Activated CD8-positive, alpha-beta T cell treated with anti-CD3 and anti-CD28 coated beads, Interleukin-2, amount 10 ng/mL, durations not matched to agents 7 days and 5 days (primary cell): ENCODE data around the gene PDE4B. TPM values are rescaled to one million over a fixed set of nuclear protein-coding genes. Genes with fewer than 3 reads are reported as not detected.
"Not testable (repeated sequence)": the region's sequence is repeated elsewhere in the genome, so short reads cannot be mapped to it uniquely, and the experiment has no call there.

Experiments used
- ATAC-seq: fragments of 150-1000 bp; cut with Tn5 transposase; one replicate; pipeline ENCODE4 v1.10.0; 2021; ENCODE audit warnings: moderate library complexity
- CTCF ChIA-PET: fragments of 350-600 bp; sonication (Branson Sonifier 250); formaldehyde crosslinking; loops from one replicate; lab custom pipeline; 2021; ENCODE audit warnings: antibody characterized with exemption; lab: Charles Lee
- POLR2A ChIA-PET: fragments of 350-600 bp; sonication (Branson Sonifier 250); formaldehyde crosslinking; loops from one replicate; lab custom pipeline; 2021; ENCODE audit warnings: antibody characterized with exemption; lab: Charles Lee
- DNase-seq: peaks from one replicate; pipeline ENCODE4 v3.0.0-alpha.2; 2020
- H3K27ac Mint-ChIP-seq: one replicate; pipeline ENCODE4 v1.8.0; 2021; ENCODE audit warnings: mild to moderate bottlenecking, mixed read lengths
- H3K27me3 Mint-ChIP-seq: one replicate; pipeline ENCODE4 v1.8.0; 2021; ENCODE audit warnings: low read depth, mixed read lengths
- H3K36me3 Mint-ChIP-seq: one replicate; pipeline ENCODE4 v1.8.0; 2021; ENCODE audit warnings: low read depth, mixed read lengths
- H3K4me1 Mint-ChIP-seq: one replicate; pipeline ENCODE4 v1.8.0; 2021; ENCODE audit warnings: low read depth, mixed read lengths
- H3K4me3 Mint-ChIP-seq: one replicate; pipeline ENCODE4 v1.8.0; 2021; ENCODE audit warnings: mild to moderate bottlenecking, mixed read lengths
- H3K9me3 Mint-ChIP-seq: one replicate; pipeline ENCODE4 v1.8.0; 2022; ENCODE audit warnings: mixed read lengths; ENCODE audit not compliant: insufficient read depth
- total RNA-seq, 2 experiments: library from RNA; stranded (reverse); gene quantifications; one replicate each; pipeline ENCODE4 v1.2.3, GENCODE V29; 2021

PDE4B gene
- total RNA-seq, 2 experiments from 2014 or later = 21.4 to 24.3 TPM

- DNase-seq (no peak), ATAC-seq (no peak)
- H3K27ac Mint-ChIP-seq = no peak overlapping the region
- H3K4me1 Mint-ChIP-seq = peaks cover 21% of the 10 kb centered on the region
- H3K36me3 Mint-ChIP-seq = peaks cover 17% of the 10 kb centered on the region
- H3K27me3 Mint-ChIP-seq = no peaks in the 10 kb centered on the region
- peaks cover 28% of the 10 kb centered on the region for H3K9me3 Mint-ChIP-seq
- no peak overlapping the region for H3K4me3 Mint-ChIP-seq
- ChIA-PET POLR2A (no interaction called here), CTCF (no interaction called here)
Observed at GRCh38 chr1:66416295-66416694, 623.6 kb downstream of the PDE4B start.

GRCh38 chr1:66418021-66418420 lies 625.3 kb downstream of the PDE4B start:
- no peak overlapping the region for H3K4me3 Mint-ChIP-seq
- ChIA-PET POLR2A (no interaction called here), CTCF (interaction anchor here (1.0 kb wide), 1 partner anchor 18 kb away, joined by 4 read pairs; no protein-coding TSS in a partner anchor)
- ATAC-seq (no peak), DNase-seq (no peak)
- no peak overlapping the region for H3K27ac Mint-ChIP-seq
- H3K4me1 Mint-ChIP-seq = peaks cover 8% of the 10 kb centered on the region
- H3K36me3 Mint-ChIP-seq = peaks cover 13% of the 10 kb centered on the region
- H3K9me3 Mint-ChIP-seq = peaks cover 25% of the 10 kb centered on the region
- no peaks in the 10 kb centered on the region for H3K27me3 Mint-ChIP-seq

- H3K9me3 Mint-ChIP-seq = peaks cover 25% of the 10 kb centered on the region
- H3K4me1 Mint-ChIP-seq, CTCF ChIA-PET, H3K4me3 Mint-ChIP-seq, H3K27ac Mint-ChIP-seq, H3K27me3 Mint-ChIP-seq, DNase-seq, ATAC-seq, POLR2A ChIA-PET: not testable (repeated sequence)
- H3K36me3 Mint-ChIP-seq = peaks cover 13% of the 10 kb centered on the region
Observed at GRCh38 chr1:66420171-66420570, 627.5 kb downstream of the PDE4B start.

GRCh38 chr1:66420906-66421305 lies 628.2 kb downstream of the PDE4B start:
- peaks cover 13% of the 10 kb centered on the region for H3K36me3 Mint-ChIP-seq
- peaks cover 25% of the 10 kb centered on the region for H3K9me3 Mint-ChIP-seq
- H3K4me1 Mint-ChIP-seq, CTCF ChIA-PET, POLR2A ChIA-PET, H3K4me3 Mint-ChIP-seq, DNase-seq, H3K27me3 Mint-ChIP-seq, H3K27ac Mint-ChIP-seq, ATAC-seq: not testable (repeated sequence)

- H3K4me3 Mint-ChIP-seq = no peak overlapping the region
- DNase-seq = no peak
- H3K36me3 Mint-ChIP-seq = peaks cover 4% of the 10 kb centered on the region
- H3K27ac Mint-ChIP-seq = no peak overlapping the region
- ChIA-PET CTCF (interaction anchor here (1.2 to 1.4 kb wide), 2 partner anchors 14 kb away, joined by 3 to 6 read pairs; no protein-coding TSS in a partner anchor), POLR2A (no interaction called here)
- H3K27me3 Mint-ChIP-seq = no peaks in the 10 kb centered on the region
- H3K9me3 Mint-ChIP-seq = peaks cover 19% of the 10 kb centered on the region
- ATAC-seq = no peak
- H3K4me1 Mint-ChIP-seq = peaks cover 6% of the 10 kb centered on the region
Observed at GRCh38 chr1:66422804-66423203, 630.1 kb downstream of the PDE4B start.
